NB4 (cell line): ENCODE results near the gene ACER3.

Experiments used
- DNase-seq: peaks from one replicate; pipeline ENCODE4 v3.0.0; 2010; ENCODE audit warnings: low read depth
- H3K4me3 ChIP-seq: one replicate; pipeline ENCODE4 v1.5.1; 2011; ENCODE audit warnings: mild to moderate bottlenecking, low read depth, low read length, moderate library complexity
- MYC ChIP-seq: IDR thresholded peaks from 2 replicates; pipeline ENCODE4 v1.6.1; 2011; ENCODE audit warnings: low read depth, low read length
- POLR2A ChIP-seq: IDR thresholded peaks from 2 replicates; pipeline ENCODE4 v1.6.1; 2011; ENCODE audit warnings: mild to moderate bottlenecking; ENCODE audit not compliant: insufficient read length; ENCODE audit errors: extremely low read depth
- TF ChIP-seq, protein P1 (sequence below): IDR thresholded peaks from one replicate; pipeline ENCODE4 v1.5.1; 2012; ENCODE audit warnings: low read depth, low read length
- TF ChIP-seq, protein P2 (sequence below): IDR thresholded peaks from 2 replicates; pipeline ENCODE4 v1.6.1; 2011; ENCODE audit warnings: low read depth, low read length

The ACER3 gene

DNA sequence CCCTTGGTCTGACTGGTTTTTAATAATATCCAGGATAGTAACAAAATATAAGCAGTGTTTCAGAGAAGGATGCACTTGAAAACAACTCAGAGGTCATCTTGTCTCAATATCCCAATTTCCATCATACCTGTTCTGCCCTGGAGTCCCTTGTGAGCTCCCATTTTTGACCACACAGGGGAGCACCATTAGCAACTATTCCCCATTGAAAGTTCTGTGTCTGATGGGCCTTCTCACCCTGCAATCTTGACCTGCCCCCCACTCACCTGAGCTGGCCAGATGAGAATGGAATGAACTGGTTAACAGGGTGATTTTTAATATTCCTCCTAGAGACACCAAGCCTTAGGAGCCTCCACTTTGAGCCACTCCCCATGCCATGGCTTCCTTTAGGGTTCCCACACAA lies 202.2 kb downstream of the ACER3 start:
- TF ChIP-seq, protein P1, sequence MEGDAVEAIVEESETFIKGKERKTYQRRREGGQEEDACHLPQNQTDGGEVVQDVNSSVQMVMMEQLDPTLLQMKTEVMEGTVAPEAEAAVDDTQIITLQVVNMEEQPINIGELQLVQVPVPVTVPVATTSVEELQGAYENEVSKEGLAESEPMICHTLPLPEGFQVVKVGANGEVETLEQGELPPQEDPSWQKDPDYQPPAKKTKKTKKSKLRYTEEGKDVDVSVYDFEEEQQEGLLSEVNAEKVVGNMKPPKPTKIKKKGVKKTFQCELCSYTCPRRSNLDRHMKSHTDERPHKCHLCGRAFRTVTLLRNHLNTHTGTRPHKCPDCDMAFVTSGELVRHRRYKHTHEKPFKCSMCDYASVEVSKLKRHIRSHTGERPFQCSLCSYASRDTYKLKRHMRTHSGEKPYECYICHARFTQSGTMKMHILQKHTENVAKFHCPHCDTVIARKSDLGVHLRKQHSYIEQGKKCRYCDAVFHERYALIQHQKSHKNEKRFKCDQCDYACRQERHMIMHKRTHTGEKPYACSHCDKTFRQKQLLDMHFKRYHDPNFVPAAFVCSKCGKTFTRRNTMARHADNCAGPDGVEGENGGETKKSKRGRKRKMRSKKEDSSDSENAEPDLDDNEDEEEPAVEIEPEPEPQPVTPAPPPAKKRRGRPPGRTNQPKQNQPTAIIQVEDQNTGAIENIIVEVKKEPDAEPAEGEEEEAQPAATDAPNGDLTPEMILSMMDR, result no peak
- TF ChIP-seq, protein P2, sequence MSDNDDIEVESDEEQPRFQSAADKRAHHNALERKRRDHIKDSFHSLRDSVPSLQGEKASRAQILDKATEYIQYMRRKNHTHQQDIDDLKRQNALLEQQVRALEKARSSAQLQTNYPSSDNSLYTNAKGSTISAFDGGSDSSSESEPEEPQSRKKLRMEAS, result no peak
- TF ChIP-seq MYC (no peak), POLR2A (no peak)
- no peak overlapping the region for H3K4me3 ChIP-seq
- no peak for DNase-seq

DNA sequence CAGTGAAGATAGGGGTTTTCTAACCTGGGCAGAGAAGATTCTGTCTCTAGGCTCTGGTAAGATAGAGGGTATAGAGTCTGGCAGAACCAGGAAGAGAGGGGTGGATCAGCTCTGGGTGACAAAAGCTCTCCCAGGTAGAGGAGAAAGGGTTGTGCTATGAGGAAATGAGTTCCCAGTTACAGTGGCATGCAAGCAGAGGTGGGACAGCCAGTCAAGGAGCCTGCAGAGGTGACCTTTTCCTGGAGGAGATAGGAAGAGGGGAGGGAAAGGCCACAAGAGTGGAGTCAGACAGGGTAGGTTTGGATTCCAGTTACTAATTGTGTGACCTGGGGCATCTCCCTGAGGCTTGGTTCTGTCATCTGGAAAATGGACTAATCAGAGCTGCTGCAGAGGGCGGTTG lies 202.7 kb downstream of the ACER3 start:
- H3K4me3 ChIP-seq, result no peak overlapping the region
- DNase-seq, result no peak
- TF ChIP-seq POLR2A (no peak), MYC (no peak)
- TF ChIP-seq, protein P2, result no peak
- TF ChIP-seq, protein P1, result no peak

DNA sequence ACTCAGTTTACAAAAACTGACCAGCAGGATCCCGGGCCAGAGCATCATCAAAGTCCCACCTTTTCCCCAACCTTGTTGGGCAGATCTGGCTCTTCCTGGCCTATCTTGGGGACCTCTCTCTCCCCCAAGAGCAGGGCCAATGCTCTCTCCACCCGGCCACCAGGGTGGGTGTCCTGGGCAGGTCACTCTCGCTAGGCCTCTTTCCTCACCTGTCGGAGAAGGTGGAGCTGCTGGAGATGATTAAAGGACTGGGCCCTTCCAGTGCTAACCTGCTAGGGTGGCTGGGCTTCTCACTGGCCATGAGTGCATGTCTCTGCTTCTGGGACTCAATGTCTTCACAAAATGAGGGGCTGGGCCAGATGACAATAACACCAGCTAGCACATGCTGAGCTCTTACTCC lies 203.1 kb downstream of the ACER3 start:
- TF ChIP-seq MYC, result no peak
- TF ChIP-seq, protein P2, result no peak
- TF ChIP-seq, protein P1, result no peak
- no peak for TF ChIP-seq POLR2A
- H3K4me3 ChIP-seq, result no peak overlapping the region
- no peak for DNase-seq

DNA sequence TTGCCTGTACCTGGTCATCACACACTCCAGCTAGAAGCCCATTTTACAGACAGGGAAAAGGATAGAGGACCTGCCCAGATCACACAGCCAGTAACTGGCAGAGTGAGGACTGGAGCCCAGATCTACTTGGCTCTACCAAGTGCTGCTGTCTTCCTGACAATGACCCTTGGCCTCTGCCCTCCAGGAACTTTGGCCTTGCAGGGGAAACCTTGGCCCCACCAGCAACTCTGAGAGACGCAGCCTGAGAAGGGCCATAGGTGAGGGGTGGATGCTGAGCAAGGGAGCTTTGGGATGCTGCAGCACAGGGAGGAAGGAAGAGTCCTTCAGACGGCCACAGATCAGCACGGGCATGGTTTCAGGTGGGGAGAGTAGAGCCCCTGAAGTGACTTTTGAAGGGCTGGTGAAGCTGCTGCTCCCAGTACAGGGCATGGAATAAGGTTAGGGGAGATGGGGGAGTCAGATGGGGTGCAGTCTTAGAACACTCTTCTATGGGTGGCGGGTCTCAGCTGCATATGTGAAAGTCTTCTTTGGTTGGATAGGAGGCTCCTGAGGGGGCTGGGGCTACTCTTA lies 204.0 kb downstream of the ACER3 start:
- no peak overlapping the region for H3K4me3 ChIP-seq
- DNase-seq, result no peak
- TF ChIP-seq, protein P1, result no peak

DNA sequence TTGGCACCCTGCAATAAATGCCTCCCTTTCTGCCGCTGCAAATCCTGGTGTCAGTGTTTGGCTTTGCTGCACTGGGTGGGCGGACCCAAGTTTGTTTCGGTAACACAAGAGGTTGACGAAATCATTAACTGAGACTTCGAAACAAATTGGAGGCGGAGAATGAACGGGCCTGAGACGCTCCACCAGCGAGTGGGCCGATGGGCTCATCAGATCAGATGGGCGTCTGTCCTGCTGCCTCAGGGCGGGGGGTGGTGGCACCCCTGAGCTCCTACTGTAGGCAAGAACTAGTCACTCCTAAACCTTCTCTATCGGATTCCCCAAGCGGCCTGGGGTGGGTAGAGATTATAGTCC lies 205.1 kb downstream of the ACER3 start:
- no peak for TF ChIP-seq MYC
- peak; percentile 44 for DNase-seq
- peak overlapping the region; percentile 40 for H3K4me3 ChIP-seq

DNA sequence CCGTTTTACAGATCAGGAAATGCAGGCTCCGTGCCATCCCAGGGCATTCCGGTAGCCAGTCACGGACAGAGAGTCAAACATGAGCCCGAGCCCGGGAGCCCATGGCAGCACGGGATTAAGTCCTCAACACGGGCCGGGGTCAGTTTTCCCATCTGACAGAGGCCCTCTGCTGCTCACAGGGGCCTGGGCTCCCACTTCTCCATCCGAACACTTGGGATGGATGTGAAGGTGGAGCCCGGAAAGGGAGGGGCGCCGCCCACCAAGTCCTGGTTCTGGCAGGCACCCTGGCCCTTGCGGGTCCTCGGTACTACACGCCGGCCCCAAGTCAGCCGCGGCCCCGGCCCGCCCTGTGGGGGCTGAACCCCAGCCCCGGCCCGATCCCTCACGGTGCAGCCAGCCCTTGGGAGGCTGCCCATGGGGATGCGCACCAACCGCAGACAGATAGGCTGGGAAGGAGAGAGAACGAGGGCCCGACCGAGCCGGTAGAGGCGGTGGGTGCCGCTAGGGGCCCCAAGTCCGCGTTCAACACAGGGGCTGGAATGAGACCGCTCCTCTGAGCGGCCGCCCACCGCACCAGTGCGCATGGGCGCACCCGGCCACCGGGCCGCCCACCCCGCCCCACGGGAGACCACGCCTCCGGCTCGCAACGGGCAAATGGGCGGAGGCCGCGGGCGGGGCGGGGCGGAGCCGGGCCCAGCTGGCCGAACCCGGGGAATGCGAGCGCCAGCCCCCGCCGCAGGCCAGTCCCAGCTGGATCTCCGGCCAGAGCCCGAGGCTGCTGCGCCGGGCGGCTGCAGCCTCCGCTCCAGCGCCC lies 205.7 kb downstream of the ACER3 start, which contains the start of gene CAPN5:
Gene CAPN5 (plus strand): TSS at position 743 of the 814 bp plus-strand sequence. CDS start 17,916 bp downstream, outside the sequence.
- H3K4me3 ChIP-seq, result peak within 1 kb of the TSS; percentile 40
- TF ChIP-seq, protein P2, result no peak
- TF ChIP-seq POLR2A, result peak; percentile 55
- TF ChIP-seq, protein P1, result peak; percentile 36
- TF ChIP-seq MYC, result no peak
- DNase-seq, result peak; percentile 93
